NCI-H2029 treated with DMSO at 0.1 percent for 48 hours (cell line): ENCODE data around the gene CCDC47.
A peak's percentile ranks its signal among the peaks of the same experiment; 100 is the strongest.

Experiments
- DNase-seq: peaks from one replicate; lab custom pipeline; 2025; lab: John Stamatoyannopoulos, UW

CCDC47 gene

DNA sequence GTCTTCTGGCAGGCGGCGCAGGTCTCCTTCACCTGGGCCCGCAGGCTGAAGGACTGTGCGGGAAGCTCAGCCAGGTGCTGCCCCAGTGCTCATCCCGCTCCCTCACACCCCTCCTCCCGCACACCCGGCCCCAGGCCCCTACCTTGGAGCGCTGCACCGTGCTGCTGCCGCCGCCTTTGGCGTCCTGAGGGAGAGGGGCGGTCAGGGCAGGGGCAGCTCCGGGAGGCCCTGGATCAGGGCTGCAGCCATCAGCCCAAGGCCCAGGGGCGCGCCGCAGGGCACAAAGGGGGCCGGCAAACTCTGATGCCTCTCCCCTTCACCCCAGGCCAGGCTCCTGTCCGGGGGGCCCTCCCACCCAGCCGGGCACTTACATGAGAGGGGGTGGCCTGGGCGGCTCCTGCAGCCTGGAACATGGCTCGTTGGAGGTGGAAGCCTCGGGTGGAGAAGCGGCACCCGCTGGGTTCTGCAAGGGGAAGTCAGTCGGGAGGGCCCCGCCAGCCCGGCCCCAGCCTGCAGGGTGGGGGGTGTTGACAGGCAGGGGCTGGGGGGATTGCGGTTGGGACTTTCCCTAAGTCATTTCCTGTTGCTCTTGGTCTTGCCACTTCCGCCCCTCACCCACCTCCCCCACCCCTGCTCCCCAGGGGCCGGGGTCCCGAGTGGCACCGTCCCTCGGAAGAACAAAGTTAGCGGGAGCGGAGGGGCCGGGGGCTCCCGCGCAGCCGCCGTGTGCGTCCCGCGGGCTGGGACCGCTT lies 74.3 kb downstream of the CCDC47 start:
- DNase-seq: no peak

GRCh38 chr17:63698381-63698885 lies 75.0 kb downstream of the CCDC47 start:
- DNase-seq: no peak

GRCh38 chr17:63697341-63698286 lies 75.8 kb downstream of the CCDC47 start:
- DNase-seq: peak; percentile 24

- DNase-seq: no peak
Measured at GRCh38 chr17:63696381-63696961, 76.9 kb downstream of the CCDC47 start.

DNA sequence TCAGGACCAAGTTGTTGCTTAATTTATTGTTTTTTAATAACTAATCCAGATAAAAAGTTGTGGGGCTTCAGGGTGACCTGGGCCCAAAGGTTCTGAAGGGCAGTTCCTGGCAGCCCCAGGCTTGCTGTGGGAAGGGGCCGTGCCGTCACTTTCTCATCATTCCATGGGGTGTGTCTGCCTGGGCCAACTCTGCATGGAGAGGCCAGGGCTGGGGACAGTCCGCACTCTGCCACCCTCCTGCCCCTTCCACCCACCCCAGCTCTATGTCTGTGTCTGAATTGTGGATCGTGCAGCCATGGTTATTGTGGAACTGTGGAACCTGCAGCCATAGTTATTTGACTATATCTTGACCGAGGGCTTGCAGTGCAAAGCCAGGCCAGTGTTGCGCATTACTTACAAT lies 77.5 kb downstream of the CCDC47 start:
- no peak for DNase-seq
